Measurements from ENCODE around the gene KIF22.
"Not testable (repeated sequence)": the region's sequence is repeated elsewhere in the genome, so short reads cannot be mapped to it uniquely, and the experiment has no call there.

Gene KIF22

DNA sequence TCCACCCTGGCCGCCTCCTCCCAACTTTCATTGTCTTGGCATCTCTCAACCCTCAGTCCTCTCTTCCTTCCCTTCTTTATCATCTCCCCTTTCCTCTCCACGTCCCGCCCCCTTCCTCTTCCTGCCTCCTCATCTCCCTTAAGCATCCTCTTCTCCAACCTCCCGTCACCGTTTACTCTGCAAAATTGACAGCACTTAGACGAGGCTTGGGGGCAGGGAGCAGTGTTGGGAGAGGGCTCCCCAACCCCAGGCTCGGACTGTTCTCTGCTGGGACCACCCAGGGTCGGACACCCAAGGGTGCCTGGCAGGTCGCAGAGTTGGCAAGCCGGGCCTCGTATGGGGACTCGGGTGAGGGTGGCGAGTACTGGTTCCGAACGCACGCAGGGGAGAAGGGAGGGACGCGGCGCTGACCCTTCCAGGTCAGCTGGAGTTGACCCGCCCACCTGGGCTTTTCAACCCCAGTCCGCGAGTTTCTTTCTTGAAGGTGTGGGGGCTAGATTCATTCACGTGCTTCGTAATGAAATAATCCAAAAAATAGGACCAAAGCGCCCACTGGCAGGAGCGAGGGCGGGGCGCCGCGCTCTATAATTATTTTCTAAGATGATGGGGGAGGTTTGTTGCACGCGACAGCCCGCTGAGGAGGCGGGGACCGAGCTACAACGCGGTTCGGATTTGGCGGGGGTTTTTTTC lies 24.6 kb downstream of the KIF22 start:
- peak; percentile 61 for DNase-seq (ENCODE audit: low spot score)

DNA sequence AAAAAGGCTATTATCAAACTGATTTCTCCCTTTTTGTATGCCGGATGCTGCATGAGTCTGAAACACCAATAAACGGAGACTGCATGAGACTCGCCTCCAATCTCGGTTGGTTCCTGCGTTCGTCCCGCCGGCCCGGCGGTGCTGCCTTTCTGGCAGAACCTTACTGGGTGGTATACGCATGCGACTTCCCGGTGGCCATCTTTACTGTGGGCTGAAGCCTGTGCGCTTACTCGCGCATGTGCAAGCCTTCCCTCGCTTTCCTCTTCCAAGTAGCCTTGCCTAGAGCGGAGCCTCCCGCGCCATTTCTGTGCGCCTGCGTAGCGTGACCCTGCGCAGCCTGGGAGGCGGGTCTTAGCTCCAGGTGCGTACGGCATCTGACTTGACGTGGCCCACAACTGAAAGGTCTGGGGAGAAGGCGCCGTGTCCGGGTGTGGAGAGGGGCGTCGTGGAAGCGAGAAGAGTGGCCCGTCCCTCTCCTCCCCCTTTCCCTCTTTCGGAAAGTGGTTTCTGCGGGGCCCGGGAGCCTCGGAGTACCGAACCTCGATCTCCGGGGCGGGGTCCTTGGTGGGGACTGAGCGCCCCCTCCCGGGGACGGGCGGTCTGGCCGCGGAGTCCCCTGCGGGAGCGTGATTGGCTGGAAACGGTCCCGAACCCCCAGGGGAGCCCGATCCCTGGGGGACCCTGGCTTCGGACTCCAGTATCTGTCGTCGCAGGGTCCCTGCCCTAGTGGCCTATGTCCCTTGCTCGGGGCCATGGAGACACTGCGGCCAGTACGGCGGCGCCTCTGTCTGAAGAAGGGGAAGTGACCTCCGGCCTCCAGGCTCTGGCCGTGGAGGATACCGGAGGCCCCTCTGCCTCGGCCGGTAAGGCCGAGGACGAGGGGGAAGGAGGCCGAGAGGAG lies 25.5 kb downstream of the KIF22 start, which contains the start of gene PAGR1:
Gene PAGR1 (plus strand): TSS at position 360 of the 901 bp plus-strand sequence. CDS start 374 bp downstream, at position 734.
- peak; percentile 98 for DNase-seq (ENCODE audit: low spot score)

DNA sequence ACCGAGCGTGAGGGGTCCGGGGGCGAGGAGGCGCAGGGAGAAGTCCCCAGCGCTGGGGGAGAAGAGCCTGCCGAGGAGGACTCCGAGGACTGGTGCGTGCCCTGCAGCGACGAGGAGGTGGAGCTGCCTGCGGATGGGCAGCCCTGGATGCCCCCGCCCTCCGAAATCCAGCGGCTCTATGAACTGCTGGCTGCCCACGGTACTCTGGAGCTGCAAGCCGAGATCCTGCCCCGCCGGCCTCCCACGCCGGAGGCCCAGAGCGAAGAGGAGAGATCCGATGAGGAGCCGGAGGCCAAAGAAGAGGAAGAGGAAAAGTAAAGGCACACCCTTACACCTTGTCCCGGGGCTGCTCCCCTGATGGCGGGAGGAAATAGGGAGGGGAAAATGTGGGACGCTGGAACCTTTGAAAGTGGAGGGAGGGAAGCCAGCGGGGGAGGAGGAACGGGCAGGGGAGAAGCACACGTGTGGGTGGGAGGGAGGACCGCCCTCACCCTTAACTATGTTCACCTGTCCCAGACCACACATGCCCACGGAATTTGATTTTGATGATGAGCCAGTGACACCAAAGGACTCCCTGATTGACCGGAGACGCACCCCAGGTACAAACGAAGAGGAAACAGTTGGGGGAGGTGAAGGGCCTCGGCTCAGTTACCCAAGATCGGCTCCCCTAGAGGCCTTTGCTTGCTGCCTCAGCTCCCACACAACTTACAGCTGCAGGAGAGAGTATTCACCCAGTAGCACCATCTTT lies 26.3 kb downstream of the KIF22 start:
- DNase-seq (ENCODE audit: low spot score): no peak

DNA sequence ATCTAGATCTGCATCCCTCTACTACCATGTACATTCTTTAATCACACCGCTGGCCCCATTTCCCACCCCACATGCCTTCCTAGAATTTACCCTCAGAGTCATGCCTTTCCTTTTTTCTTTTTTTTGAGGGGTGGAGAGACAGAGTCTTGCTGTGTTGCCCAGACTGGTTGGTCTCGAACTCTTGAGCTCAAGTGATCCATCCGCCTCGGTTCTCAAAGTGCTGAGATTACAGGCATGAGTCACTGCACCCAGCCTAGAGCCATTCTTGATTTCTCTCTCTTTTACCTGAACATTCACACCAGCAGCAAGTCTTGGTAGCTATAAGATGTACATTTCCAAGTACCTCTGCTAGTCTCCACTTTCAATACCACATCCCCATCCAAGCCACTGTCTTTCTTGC lies 27.5 kb downstream of the KIF22 start:
- no peak for DNase-seq (ENCODE audit: low spot score)

DNA sequence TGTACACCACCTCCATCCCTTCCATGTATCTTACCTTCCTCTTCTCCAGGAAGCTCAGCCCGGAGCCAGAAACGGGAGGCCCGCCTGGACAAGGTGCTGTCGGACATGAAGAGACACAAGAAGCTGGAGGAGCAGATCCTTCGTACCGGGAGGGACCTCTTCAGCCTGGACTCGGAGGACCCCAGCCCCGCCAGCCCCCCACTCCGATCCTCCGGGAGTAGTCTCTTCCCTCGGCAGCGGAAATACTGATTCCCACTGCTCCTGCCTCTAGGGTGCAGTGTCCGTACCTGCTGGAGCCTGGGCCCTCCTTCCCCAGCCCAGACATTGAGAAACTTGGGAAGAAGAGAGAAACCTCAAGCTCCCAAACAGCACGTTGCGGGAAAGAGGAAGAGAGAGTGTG lies 29.0 kb downstream of the KIF22 start:
- DNase-seq (ENCODE audit: low spot score): no peak

DNA sequence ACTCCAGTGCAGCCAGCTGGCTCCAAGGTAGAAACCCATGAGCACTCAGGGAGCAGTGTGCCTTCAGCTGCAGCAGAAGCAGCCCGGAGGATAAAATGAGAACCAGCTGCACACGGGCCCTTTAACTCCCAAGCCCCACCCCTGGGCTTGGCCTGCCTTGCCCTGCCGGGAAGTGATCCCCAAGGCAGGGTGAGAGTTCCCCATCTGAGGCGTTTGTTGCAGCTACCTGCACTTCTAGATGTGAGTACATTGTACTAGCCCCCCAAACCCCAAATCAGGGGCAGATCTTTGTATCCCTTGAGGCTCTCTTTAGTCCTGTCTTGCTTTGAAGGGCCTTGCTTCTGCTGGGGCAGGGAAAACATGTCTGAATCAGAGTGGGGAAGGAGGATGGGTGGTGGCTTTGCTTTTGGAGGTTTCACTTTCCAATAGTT lies 29.7 kb downstream of the KIF22 start, which contains the start of gene MVP:
Gene MVP (plus strand): TSS at position 192 of the 431 bp plus-strand sequence. CDS start 10,088 bp downstream, outside the sequence.
- no peak for DNase-seq (ENCODE audit: low spot score)

DNA sequence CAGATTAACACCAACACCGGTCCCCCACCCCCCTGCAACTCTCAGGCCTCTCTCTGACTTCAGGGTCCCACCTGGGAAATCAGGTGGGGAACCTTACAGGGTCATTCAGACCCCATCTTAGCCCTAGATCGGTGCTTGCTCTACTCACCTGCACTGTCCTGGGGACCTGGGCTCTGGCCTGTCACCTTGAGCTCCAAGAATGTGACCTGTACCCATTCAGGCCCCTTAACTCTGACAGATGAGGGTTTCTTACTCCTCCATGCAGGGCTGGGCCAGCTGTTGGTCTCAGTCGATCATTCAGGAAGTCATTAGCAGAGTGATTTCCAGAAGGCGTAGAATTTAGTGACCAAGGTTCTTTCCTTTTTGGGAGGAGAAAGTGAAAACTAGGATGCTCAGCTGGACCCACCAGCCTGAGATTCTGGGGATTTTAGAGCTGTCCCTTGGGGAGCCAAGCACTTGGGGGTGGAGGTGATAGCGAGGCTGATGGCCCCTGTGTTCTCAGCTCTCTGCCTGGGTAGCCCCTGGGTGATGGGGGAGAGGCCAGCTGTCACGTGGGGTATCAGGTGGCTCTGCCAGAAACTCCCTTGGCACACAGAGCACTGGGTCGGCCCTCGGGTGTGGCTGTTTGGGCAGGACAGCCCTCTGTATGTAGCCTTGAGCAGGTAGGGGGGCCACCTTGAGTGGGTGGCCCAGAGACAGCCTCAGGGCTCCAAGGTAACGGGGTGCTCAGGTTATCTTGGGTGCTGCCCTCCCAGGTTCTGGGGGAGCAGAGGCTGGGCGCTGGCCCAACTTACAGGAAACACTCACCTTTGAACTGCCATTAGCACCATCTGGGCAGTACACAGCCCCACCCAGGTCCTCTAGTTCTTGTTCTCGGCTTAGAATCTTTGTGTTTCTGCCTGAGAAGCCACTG lies 30.4 kb downstream of the KIF22 start:
- no peak for DNase-seq (ENCODE audit: low spot score)

DNA sequence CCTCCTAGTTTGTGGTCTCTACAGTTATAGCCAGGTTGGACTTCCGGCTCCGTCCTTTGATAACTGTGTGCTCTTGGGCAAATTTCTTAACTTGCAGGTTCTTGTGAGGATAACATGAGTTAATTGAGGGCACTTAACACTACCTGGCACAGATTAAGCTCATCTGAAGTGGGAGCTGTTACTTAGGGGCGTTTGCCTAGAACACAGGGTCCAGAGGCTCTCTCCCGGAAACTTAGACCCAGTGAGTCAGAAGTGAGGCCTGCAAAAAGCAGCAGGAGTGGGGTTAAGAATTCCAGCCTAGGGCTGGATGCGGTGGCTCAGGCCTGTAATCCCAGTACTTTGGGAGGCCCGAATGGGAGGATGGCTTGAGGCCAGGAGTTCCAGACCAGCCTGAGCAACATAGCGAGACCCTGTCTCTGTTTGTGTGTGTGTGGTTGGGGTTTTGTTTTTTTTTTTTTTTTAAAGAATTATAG lies 31.1 kb downstream of the KIF22 start:
- DNase-seq (ENCODE audit: low spot score): no peak

DNA sequence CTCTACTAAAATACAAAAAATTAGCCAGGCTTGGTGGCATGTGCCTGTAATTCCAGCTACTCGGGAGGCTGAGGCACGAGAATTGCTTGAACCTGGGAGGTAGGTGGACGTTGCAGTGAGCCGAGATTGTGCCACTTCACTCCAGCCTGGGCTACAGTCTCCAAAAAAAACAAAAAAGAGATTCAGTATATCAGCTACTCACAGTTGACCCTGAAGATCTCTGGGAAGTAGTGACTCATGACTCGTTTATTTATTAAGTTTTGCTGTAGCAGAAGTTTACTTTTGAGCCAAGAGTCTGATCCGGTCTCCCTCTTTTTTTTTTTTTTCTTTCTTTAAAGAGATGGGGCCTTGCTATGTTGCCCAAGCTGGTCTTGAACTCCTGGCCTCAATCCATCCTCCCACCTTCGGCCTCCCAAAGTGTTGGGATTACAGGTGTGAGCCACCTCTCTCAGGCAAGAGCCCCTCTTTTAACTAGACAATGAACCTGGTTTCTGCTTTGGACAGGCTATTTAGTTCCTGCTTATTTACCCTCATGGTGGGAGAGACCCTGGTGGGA lies 34.1 kb downstream of the KIF22 start:
- no peak for DNase-seq (ENCODE audit: low spot score)

DNA sequence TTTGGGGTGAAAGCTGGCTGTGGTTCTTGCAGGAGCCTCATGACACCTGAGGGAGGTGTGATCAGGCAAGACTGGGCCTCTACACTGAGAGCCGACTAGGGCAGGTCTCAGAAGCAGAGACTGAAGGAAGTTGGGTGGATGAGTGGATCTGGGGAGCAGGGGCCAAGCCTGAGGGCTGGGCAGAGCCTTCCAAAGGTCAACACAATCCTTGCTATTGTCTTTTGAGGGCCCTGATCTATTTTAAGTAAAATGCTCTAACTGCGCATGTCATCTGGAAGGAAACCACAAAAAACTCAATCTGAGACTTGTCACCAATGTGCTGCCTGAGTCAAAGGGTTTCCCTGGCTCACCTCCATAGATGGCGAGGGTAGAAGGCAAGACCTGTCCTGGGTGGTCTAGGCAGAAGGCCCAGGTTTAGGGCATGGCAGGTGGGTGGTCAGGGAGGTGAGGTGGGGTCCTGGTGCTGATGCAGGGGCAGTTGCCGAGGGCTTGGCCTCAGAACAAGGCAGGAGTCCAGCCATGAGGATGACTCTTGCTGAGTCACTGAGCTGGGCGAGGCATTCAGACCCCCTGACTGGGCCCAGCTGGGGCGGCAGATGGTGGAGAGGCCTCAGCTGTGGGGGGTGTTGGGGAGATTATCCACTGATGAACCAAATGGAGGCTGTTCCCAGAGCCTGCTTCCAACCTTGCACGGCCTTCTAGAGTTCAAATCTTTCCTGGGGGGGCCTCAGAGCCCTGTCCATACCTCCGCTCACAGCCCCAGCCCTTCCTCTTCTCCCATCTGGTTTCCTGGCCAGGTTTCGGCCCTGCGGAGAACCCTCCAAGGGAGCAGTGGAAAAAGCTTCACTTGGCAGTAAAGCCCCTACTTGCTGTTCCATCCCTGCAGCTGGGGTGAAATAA lies 34.8 kb downstream of the KIF22 start:
- DNase-seq (ENCODE audit: low spot score): no peak

DNA sequence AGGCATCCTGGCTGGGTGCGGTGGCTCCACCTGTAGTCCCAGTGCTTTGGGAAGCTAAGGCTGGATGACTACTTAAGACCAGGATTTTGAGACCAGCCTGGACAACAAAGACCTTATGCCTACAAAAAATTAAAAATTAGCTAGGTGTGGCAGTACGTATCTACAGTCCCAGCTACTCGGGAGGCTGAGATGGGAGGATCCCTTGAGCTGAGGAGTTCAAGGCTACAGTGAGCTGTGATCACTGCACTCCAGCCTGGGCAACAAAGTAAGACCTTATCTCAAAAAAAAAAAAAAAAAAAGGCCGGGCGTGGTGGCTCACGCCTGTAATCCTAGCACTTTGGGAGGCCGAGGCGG lies 35.8 kb downstream of the KIF22 start:
- no peak for DNase-seq (ENCODE audit: low spot score)

DNA sequence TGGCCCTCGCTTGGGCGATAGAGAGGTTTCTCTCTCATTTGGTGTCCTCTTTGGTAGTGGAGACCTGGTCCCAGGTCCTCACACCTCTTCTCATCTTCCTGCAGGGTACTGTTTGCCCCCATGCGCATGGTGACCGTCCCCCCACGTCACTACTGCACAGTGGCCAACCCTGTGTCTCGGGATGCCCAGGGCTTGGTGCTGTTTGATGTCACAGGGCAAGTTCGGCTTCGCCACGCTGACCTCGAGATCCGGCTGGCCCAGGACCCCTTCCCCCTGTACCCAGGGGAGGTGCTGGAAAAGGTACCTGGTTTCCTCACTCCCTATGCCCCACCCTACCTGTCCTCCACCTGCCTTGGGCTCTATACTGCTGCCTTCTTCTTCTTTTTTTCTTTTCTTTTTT lies 40.2 kb downstream of the KIF22 start:
- no peak for DNase-seq (ENCODE audit: low spot score)

DNA sequence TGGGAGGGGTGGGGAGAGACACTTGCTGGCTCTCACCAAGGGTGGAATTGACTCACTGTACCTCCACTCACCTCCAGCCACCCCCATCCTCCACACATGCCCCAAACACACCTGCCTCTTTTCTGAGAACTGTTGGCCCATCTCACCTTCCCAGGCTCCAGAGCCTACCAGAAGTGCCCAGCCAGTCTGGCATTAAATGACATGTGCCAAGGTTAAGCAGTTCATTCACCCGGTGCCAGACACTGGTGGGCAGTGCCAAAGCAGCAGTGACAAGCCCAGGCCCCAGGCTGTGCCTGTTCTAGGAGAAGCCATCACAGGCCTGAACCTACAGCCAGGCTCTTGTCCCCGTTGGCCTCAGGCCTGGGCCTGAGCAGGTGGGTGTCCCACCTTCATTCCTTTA lies 40.9 kb downstream of the KIF22 start:
- DNase-seq (ENCODE audit: low spot score): no peak

DNA sequence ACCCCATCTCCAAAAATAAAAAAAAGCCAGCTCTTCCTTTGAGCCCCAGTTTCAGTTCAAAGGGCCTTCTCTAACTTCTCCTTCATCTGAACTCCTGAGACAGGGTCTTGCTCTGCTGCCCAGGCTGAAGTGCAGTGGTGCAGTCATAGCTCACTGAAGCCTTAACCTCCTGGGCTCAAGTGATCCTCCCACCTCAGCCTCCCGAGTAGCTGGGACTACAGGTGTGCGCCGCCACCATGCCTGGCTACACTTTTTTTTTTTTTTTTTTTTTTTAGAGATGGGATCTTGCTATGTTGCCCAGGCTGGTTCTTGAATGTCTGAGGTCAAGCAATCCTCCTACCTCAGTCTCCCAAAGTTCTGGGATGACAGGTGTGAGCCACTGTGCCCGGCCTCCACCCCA lies 42.7 kb downstream of the KIF22 start:
- not testable (repeated sequence) for DNase-seq (ENCODE audit: low spot score)

DNA sequence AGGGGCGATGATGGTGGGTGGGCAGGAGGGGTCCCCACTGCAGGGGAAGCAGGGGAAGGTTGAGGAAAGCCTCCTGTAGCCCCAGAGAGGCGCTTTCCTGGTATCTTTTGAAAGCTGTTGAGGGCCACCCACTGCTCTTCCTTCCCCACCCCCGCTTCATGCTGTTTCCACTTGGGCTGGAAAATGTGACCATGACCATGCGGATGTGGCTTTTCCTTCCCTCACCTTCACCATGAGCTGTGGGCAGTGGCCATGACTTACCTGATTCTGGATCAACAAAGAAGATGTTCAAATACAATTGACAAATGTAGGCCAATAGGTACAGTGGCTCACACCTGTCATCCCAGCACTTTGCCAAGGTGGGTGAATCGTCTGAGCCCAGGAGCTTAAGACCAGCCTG lies 43.5 kb downstream of the KIF22 start:
- no peak for DNase-seq (ENCODE audit: low spot score)

DNA sequence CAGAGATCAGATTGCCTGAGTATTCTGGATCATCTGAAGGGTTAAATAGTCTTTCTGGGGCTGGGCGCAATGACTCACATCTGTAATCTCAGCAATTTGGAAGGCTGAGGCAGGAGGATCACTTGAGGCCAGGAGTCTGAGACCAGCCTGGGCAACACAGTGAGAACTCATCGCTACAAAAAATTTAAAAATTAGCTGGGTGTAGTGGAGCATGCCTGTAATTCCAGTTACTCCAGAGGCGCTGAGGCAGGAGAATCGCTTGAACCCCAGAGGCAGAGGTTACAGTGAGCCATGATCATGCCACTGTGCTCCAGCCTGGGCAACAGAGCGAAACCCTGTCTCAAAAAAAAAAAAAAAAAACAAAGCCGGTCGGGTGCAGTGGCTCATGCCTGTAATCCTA lies 45.4 kb downstream of the KIF22 start:
- no peak for DNase-seq (ENCODE audit: low spot score)

DNA sequence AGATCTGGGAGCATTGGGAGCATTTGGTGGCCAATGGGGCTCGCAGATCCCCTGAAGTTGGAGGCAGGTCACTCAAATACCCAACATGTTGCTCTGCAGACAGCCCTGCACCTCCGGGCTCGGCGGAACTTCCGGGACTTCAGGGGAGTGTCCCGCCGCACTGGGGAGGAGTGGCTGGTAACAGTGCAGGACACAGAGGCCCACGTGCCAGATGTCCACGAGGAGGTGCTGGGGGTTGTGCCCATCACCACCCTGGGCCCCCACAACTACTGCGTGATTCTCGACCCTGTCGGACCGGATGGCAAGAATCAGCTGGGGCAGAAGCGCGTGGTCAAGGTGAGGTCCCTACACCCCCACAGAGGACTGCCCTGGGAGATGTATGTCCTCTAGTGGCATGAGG lies 46.1 kb downstream of the KIF22 start:
- DNase-seq (ENCODE audit: low spot score): no peak

DNA sequence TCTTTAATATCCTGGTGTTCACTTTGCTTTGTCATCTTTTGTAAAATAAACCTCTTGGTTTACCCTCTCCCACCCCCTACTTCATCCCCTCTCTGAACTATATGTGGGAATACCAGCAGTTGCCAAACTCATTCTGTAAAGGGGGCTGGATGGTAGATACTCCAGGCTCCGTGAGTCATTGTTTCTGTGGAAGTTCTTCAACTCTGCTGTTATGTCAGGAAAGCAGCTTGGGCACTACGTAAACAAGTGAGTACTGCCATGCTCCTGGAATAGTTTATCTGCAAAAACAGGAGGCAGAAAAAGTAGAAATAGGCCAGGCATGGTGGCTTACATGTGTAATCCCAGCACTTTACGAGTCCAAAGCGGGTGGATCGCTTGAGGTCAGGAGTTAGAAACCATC lies 47.3 kb downstream of the KIF22 start:
- no peak for DNase-seq (ENCODE audit: low spot score)

DNA sequence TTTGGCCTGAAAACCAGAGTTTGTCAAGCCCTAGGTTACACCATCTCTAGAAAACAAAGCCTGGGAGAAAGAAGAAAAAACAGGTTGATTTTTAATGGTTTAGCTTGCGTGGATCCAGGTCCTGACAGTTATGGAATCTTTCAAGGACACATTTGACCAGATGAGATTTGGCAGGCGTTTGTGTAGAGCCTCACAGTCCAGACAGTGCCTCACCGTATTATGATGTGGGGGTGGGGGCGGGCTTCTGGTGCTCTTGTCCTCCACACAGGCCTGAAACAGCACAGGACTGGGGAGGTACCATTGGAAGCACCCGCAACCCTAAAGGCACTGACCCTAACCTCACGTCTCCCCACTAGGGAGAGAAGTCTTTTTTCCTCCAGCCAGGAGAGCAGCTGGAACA lies 49.3 kb downstream of the KIF22 start:
- DNase-seq (ENCODE audit: low spot score): no peak

DNA sequence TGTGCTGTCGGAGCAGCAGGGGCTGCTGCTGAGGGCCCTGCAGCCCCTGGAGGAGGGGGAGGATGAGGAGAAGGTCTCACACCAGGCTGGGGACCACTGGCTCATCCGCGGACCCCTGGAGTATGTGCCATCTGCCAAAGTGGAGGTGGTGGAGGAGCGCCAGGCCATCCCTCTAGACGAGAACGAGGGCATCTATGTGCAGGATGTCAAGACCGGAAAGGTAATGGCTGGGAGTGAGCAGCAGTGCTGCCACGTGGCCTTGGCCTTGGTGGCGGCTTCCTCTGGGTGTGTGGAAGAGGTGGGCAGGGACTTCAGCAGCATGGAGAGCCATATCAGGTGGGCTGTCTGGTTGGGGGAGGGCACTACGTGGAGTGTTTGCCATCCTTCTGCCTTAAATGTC lies 49.7 kb downstream of the KIF22 start:
- DNase-seq (ENCODE audit: low spot score): no peak
